ENCODE data around the gene FMNL2.

GRCh38 chr2:152446213-152446612 lies 111.2 kb downstream of the FMNL2 start:
- TF ChIP-seq POLR2A (IDR thresholded peaks at IDR 0.05; ENCODE audit: low read depth, low read length) (no peak), POLR2AphosphoS5 (IDR thresholded peaks at IDR 0.05; ENCODE audit: low read depth, low read length) (no peak), TAF1 (IDR thresholded peaks at IDR 0.05; ENCODE audit: borderline replicate concordance, low read depth, low read length) (no peak)
